Stimulated activated CD8-positive, alpha-beta memory T cell treated with anti-CD3 and anti-CD28 coated beads, Interleukin-15, amount 100 ng/mL, for 1 hour (primary cell): ENCODE measurements around the gene NTF3.
"Not testable (repeated sequence)": the region's sequence is repeated elsewhere in the genome, so short reads cannot be mapped to it uniquely, and the experiment has no call there.

ENCODE experiments used
- DNase-seq: peaks from one replicate; pipeline ENCODE4 v3.0.0-alpha.2; 2020; ENCODE audit warnings: low read depth

NTF3 gene

GRCh38 chr12:5534426-5535199 lies 102.7 kb downstream of the NTF3 start:
- DNase-seq: no peak

GRCh38 chr12:5535541-5535940 lies 103.6 kb downstream of the NTF3 start:
- DNase-seq: no peak

- not testable (repeated sequence) for DNase-seq
Measured at GRCh38 chr12:5537026-5537615, 105.2 kb downstream of the NTF3 start.

GRCh38 chr12:5537771-5538170 lies 105.9 kb downstream of the NTF3 start:
- no peak for DNase-seq
